WTC11 (cell line): Measurements from ENCODE around the gene COL5A2. TPM values are rescaled to one million over a fixed set of nuclear protein-coding genes. Genes with fewer than 3 reads are reported as not detected.

Experiments
- ATAC-seq: fragments of 200-7000 bp; cut with Tn5 transposase; 2 replicates; pipeline ENCODE4 v1.10.0; 2021; ENCODE audit warnings: mild to moderate bottlenecking, moderate library complexity
- CTCF ChIA-PET: fragments of 300-600 bp; sonication (Branson Sonifier 250); formaldehyde crosslinking; loops from one replicate; lab custom pipeline; 2021; ENCODE audit warnings: antibody characterized with exemption; lab: Charles Lee
- POLR2A ChIA-PET: fragments of 350-600 bp; sonication (Branson Sonifier 250); formaldehyde crosslinking; loops from one replicate; lab custom pipeline; 2021; ENCODE audit warnings: antibody characterized with exemption; lab: Charles Lee
- DNase-seq: peaks from one replicate; pipeline ENCODE4 v3.0.0; 2021; ENCODE audit warnings: low spot score
- H3K27ac Mint-ChIP-seq: 2 replicates; pipeline ENCODE4 v1.8.0; 2021; ENCODE audit warnings: mixed read lengths
- H3K27me3 Mint-ChIP-seq: 2 replicates; pipeline ENCODE4 v1.8.0; 2021; ENCODE audit warnings: low read depth, mild to moderate bottlenecking, moderate library complexity, mixed read lengths
- H3K36me3 Mint-ChIP-seq: 2 replicates; pipeline ENCODE4 v1.8.0; 2021; ENCODE audit warnings: mixed read lengths
- H3K4me1 Mint-ChIP-seq: 2 replicates; pipeline ENCODE4 v1.8.0; 2022; ENCODE audit warnings: mixed read lengths
- H3K4me3 Mint-ChIP-seq: 2 replicates; pipeline ENCODE4 v1.8.0; 2021; ENCODE audit warnings: mild to moderate bottlenecking, moderate library complexity, mixed read lengths
- H3K9me3 Mint-ChIP-seq: 2 replicates; pipeline ENCODE4 v1.8.0; 2021; ENCODE audit warnings: mixed read lengths
- AR ChIP-seq: fragments of 250-450 bp; sonication (Bioruptor Pico); IDR thresholded peaks from 2 replicates; pipeline ENCODE4 v1.9.0; 2021; ENCODE audit warnings: mild to moderate bottlenecking
- ATF1 ChIP-seq: sonication (generic); formaldehyde crosslinking; IDR thresholded peaks from 2 replicates; pipeline ENCODE4 v1.8.1; 2023; ENCODE audit warnings: mild to moderate bottlenecking, moderate library complexity, missing genetic modification reagents
- ATF3 ChIP-seq: sonication (generic); formaldehyde crosslinking; conservative IDR thresholded peaks from 2 replicates; pipeline ENCODE4 v1.8.1; 2022; ENCODE audit warnings: mild to moderate bottlenecking, missing genetic modification reagents
- ATF6 ChIP-seq: sonication (generic); formaldehyde crosslinking; IDR thresholded peaks from 2 replicates; pipeline ENCODE4 v1.8.1; 2023; ENCODE audit warnings: mild to moderate bottlenecking, missing genetic modification reagents
- CDX4 ChIP-seq: fragments of 250-450 bp; sonication (Bioruptor Pico); IDR thresholded peaks from 2 replicates; pipeline ENCODE4 v1.9.0; 2021; ENCODE audit warnings: moderate library complexity, mild to moderate bottlenecking, inconsistent platforms, borderline replicate concordance
- E2F1 ChIP-seq: sonication (generic); formaldehyde crosslinking; IDR thresholded peaks from 2 replicates; pipeline ENCODE4 v1.8.0; 2022; ENCODE audit warnings: mild to moderate bottlenecking, missing genetic modification reagents
- ERG ChIP-seq: fragments of 250-450 bp; sonication (Bioruptor Pico); IDR thresholded peaks from 2 replicates; pipeline ENCODE4 v1.8.0; 2021; ENCODE audit warnings: mild to moderate bottlenecking
- FOXJ3 ChIP-seq: sonication (generic); formaldehyde crosslinking; IDR thresholded peaks from 2 replicates; pipeline ENCODE4 v1.9.0; 2021; ENCODE audit warnings: missing genetic modification reagents, mild to moderate bottlenecking, borderline replicate concordance
- GABPB1 ChIP-seq: sonication (generic); formaldehyde crosslinking; IDR thresholded peaks from 2 replicates; pipeline ENCODE4 v1.8.1; 2023; ENCODE audit warnings: mild to moderate bottlenecking, missing genetic modification reagents
- GTF2I ChIP-seq: fragments of 250-450 bp; sonication (Bioruptor Pico); conservative IDR thresholded peaks from 2 replicates; pipeline ENCODE4 v1.4.0; 2021; ENCODE audit warnings: mild to moderate bottlenecking
- KAT7 ChIP-seq: sonication (generic); formaldehyde crosslinking; IDR thresholded peaks from 2 replicates; pipeline ENCODE4 v1.8.1; 2023; ENCODE audit warnings: missing genetic modification reagents, mild to moderate bottlenecking, borderline replicate concordance
- NR3C1 ChIP-seq: sonication (generic); formaldehyde crosslinking; conservative IDR thresholded peaks from 2 replicates; pipeline ENCODE4 v1.8.1; 2023; ENCODE audit warnings: low read depth, mild to moderate bottlenecking, missing genetic modification reagents
- PRRX2 ChIP-seq: fragments of 250-450 bp; sonication (Bioruptor Pico); IDR thresholded peaks from 2 replicates; pipeline ENCODE4 v1.8.0; 2021; ENCODE audit warnings: mild to moderate bottlenecking
- SMAD4 ChIP-seq: sonication (generic); formaldehyde crosslinking; IDR thresholded peaks from 2 replicates; pipeline ENCODE4 v1.8.0; 2022; ENCODE audit warnings: mild to moderate bottlenecking, missing genetic modification reagents
- STAT6 ChIP-seq: sonication (generic); formaldehyde crosslinking; conservative IDR thresholded peaks from 2 replicates; pipeline ENCODE4 v1.8.1; 2023; ENCODE audit warnings: mild to moderate bottlenecking, low read depth, missing genetic modification reagents, moderate library complexity
- TEAD4 ChIP-seq: sonication (generic); formaldehyde crosslinking; IDR thresholded peaks from 2 replicates; pipeline ENCODE4 v1.8.0; 2022; ENCODE audit warnings: mild to moderate bottlenecking, missing genetic modification reagents
- ZNF121 ChIP-seq: sonication (generic); formaldehyde crosslinking; IDR thresholded peaks from 2 replicates; pipeline ENCODE4 v1.8.0; 2023; ENCODE audit warnings: missing genetic modification reagents
- ZNF219 ChIP-seq: sonication (generic); formaldehyde crosslinking; IDR thresholded peaks from 2 replicates; pipeline ENCODE4 v1.8.0; 2023; ENCODE audit warnings: missing genetic modification reagents, mild to moderate bottlenecking, borderline replicate concordance
- ZNF425 ChIP-seq: fragments of 250-450 bp; sonication (Bioruptor Pico); conservative IDR thresholded peaks from 2 replicates; pipeline ENCODE4 v1.9.0; 2021; ENCODE audit warnings: mild to moderate bottlenecking
- total RNA-seq: library from RNA; stranded (reverse); gene quantifications from 3 replicates; pipeline ENCODE4 v1.2.3, GENCODE V29; 2021

COL5A2 gene
- total RNA-seq, 1 experiment from 2014 or later = 16.0 TPM

GRCh38 chr2:189096769-189097447 lies 82.7 kb downstream of the COL5A2 start (continued):
- no peak for TF ChIP-seq ATF6 (CRISPR knock-in tag)
- TF ChIP-seq ATF3 (CRISPR knock-in tag) = no peak
- TF ChIP-seq ZNF219 (CRISPR knock-in tag) = no peak
- TF ChIP-seq ZNF121 = no peak
- TF ChIP-seq E2F1 (CRISPR knock-in tag) = no peak
- TF ChIP-seq ERG = no peak
- TF ChIP-seq STAT6 (CRISPR knock-in tag) = no peak
- TF ChIP-seq GABPB1 (CRISPR knock-in tag) = no peak
- TF ChIP-seq AR = no peak
- TF ChIP-seq ATF1 (CRISPR knock-in tag) = no peak
- no peak for TF ChIP-seq KAT7 (CRISPR knock-in tag)

GRCh38 chr2:189095101-189095500 lies 84.5 kb downstream of the COL5A2 start:
- Mint-ChIP-seq H3K4me3 (no peak overlapping the region), H3K27me3 (no peaks in the 10 kb centered on the region), H3K4me1 (no peaks in the 10 kb centered on the region), H3K27ac (no peak overlapping the region), H3K9me3 (no peaks in the 10 kb centered on the region), H3K36me3 (no peaks in the 10 kb centered on the region)
- ChIA-PET CTCF (interaction anchor here (0.7 to 1.7 kb wide), 3 partner anchors 193 to 317 kb away, joined by 3 to 4 read pairs (median 3); no protein-coding TSS in a partner anchor), POLR2A (no interaction called here)
- no peak for DNase-seq
- ATAC-seq = no peak
- TF ChIP-seq CDX4 (CRISPR knock-in tag) (no peak), GTF2I (CRISPR knock-in tag) (no peak), SMAD4 (CRISPR knock-in tag) (no peak), PRRX2 (CRISPR knock-in tag) (no peak), TEAD4 (CRISPR knock-in tag) (no peak), ERG (no peak), NR3C1 (CRISPR knock-in tag) (no peak), FOXJ3 (CRISPR knock-in tag) (no peak), ZNF425 (CRISPR knock-in tag) (no peak)
